HepG2 (cell line): Measurements from ENCODE around the gene ARHGAP10. TPM values are rescaled to one million over a fixed set of nuclear protein-coding genes. Genes with fewer than 3 reads are reported as not detected.

Source experiments
- ATAC-seq: fragments of 200-7000 bp; cut with Tn5 transposase; 3 replicates; pipeline ENCODE4 v1.9.1; 2020; ENCODE audit warnings: mild to moderate bottlenecking, moderate library complexity
- BruUV-seq: library from RNA; stranded (reverse); fragments of 400-500 nt; replicated peaks from 2 replicates; lab custom pipeline; 2021; lab: Mats Ljungman, UMichigan
- CTCF ChIA-PET: fragments of 300-600 bp; formaldehyde crosslinking; extraction: SDS; loops from one replicate; lab custom pipeline; 2021; ENCODE audit warnings: low total read pairs, inconsistent platforms, low intra/inter-chr PET ratio; lab: Yijun Ruan, JAX
- POLR2A ChIA-PET: fragments of 350-600 bp; sonication (Branson Sonifier 250); formaldehyde crosslinking; loops from one replicate; lab custom pipeline; 2020; ENCODE audit warnings: antibody characterized with exemption, inconsistent platforms; lab: Yijun Ruan, JAX
- DNase-seq: peaks from one replicate; pipeline ENCODE4 v3.0.0-alpha.2; 2015; ENCODE audit warnings: low spot score
- FAIRE-seq: peaks from 3 replicates; lab custom pipeline; 2011; peaks lifted over from hg19 to GRCh38; lab: Jason Lieb, UNC
- H2AFZ ChIP-seq: one replicate; pipeline ENCODE4 v1.6.1; 2011; ENCODE audit warnings: low read length, inconsistent platforms
- H3K27ac ChIP-seq: fragments of 300-600 bp; 3 replicates; pipeline ENCODE4 v1.8.0; 2011; ENCODE audit warnings: mixed run types, mild to moderate bottlenecking, mixed read lengths, low read length, inconsistent platforms; ENCODE audit not compliant: insufficient read depth; ENCODE audit errors: extremely low read length
- H3K27me3 ChIP-seq, 2 experiments: fragments of 200-600 bp in 1 of 2; 2 replicates in 1 of 2; 3 replicates in 1 of 2; pipeline versions ENCODE4 v1.6.0 to v1.8.0; 2011; ENCODE audit warnings: low read length in 2 of 2, mild to moderate bottlenecking in 2 of 2, moderate library complexity in 2 of 2, inconsistent platforms in 1 of 2; ENCODE audit not compliant: insufficient read depth in 2 of 2, control insufficient read depth in 1 of 2
- H3K36me3 ChIP-seq, 2 experiments: fragments of 200-600 bp in 1 of 2; replicated peaks in 1 of 2; 2 replicates in 1 of 2; 3 replicates in 1 of 2; pipeline versions ENCODE4 v1.5.1 to v1.8.0; 2011; ENCODE audit warnings: low read length in 2 of 2, inconsistent platforms in 1 of 2; ENCODE audit not compliant: insufficient read depth in 2 of 2, control insufficient read depth in 1 of 2
- H3K4me1 ChIP-seq: 2 replicates; pipeline ENCODE4 v1.5.1; 2012; ENCODE audit warnings: low read length, inconsistent platforms; ENCODE audit not compliant: insufficient read depth
- H3K4me2 ChIP-seq: 2 replicates; pipeline ENCODE4 v1.6.0; 2011; ENCODE audit warnings: low read depth, low read length, inconsistent platforms
- H3K4me3 ChIP-seq, 3 experiments: fragments of 200-600 bp in 1 of 3; sonication (generic), shearing (Covaris generic) in 1 of 3; replicated peaks in 1 of 3; 2 replicates each; pipeline ENCODE4 v1.5.1; 2011 to 2016; ENCODE audit warnings: low read length in 3 of 3, inconsistent platforms in 2 of 3, low read depth in 2 of 3, mild to moderate bottlenecking in 2 of 3, control low read depth in 1 of 3, mixed read lengths in 1 of 3; ENCODE audit not compliant: insufficient read depth in 1 of 3
- H3K79me2 ChIP-seq: one replicate; pipeline ENCODE4 v1.6.1; 2011; ENCODE audit warnings: low read length, inconsistent platforms; ENCODE audit not compliant: insufficient read depth
- H3K9ac ChIP-seq: 2 replicates; pipeline ENCODE4 v1.6.0; 2011; ENCODE audit warnings: mild to moderate bottlenecking, low read depth, low read length, inconsistent platforms; ENCODE audit not compliant: insufficient read depth
- H3K9me3 ChIP-seq: 2 replicates; pipeline ENCODE4 v1.5.1; 2012; ENCODE audit warnings: mild to moderate bottlenecking, low read length
- H4K20me1 ChIP-seq: 2 replicates; pipeline ENCODE4 v1.6.0; 2011; ENCODE audit warnings: inconsistent platforms, mild to moderate bottlenecking, low read length, moderate library complexity; ENCODE audit not compliant: insufficient read depth
- FLYWCH1 ChIP-seq: sonication (generic); formaldehyde crosslinking; IDR thresholded peaks from 2 replicates; pipeline ENCODE4 v1.8.1; 2023; ENCODE audit warnings: mild to moderate bottlenecking, missing genetic modification reagents
- FOXA1 ChIP-seq, 2 experiments: fragments of 450-650 bp in 1 of 2; sonication (generic) in 1 of 2; formaldehyde crosslinking in 1 of 2; IDR thresholded peaks; 2 replicates each; pipeline versions ENCODE4 v1.4.0 to v1.6.1; 2016 to 2020; ENCODE audit warnings: missing genetic modification reagents in 1 of 2
- IKZF5 ChIP-seq: IDR thresholded peaks from 2 replicates; pipeline ENCODE4 v1.6.1; 2018; ENCODE audit warnings: missing genetic modification reagents, mild to moderate bottlenecking, missing compliant biosample characterization
- KMT2A ChIP-seq: sonication (generic); formaldehyde crosslinking; IDR thresholded peaks from 2 replicates; pipeline ENCODE4 v1.4.0; 2020; ENCODE audit warnings: missing genetic modification reagents
- NFIB ChIP-seq: sonication (generic); formaldehyde crosslinking; IDR thresholded peaks from 2 replicates; pipeline ENCODE4 v1.9.0; 2021; ENCODE audit warnings: missing genetic modification reagents, mild to moderate bottlenecking, borderline replicate concordance
- PHF8 ChIP-seq: sonication (generic); formaldehyde crosslinking; IDR thresholded peaks from 2 replicates; pipeline ENCODE4 v1.5.0; 2020; ENCODE audit warnings: missing genetic modification reagents
- ZBTB21 ChIP-seq: sonication (generic); formaldehyde crosslinking; IDR thresholded peaks from 2 replicates; pipeline ENCODE4 v1.4.0; 2020; ENCODE audit warnings: missing genetic modification reagents
- ZBTB44 ChIP-seq: sonication (generic); formaldehyde crosslinking; IDR thresholded peaks from 2 replicates; pipeline ENCODE4 v1.4.0; 2020; ENCODE audit warnings: missing genetic modification reagents
- ZNF207 ChIP-seq: fragments of 450-650 bp; IDR thresholded peaks from 2 replicates; pipeline ENCODE4 v1.6.1; 2016; ENCODE audit warnings: antibody characterized with exemption, borderline replicate concordance
- ZNF275 ChIP-seq: sonication (generic); formaldehyde crosslinking; IDR thresholded peaks from 2 replicates; pipeline ENCODE4 v1.8.0; 2022; ENCODE audit warnings: missing genetic modification reagents, mild to moderate bottlenecking, inconsistent platforms, borderline replicate concordance
- ZNF282 ChIP-seq: fragments of 450-650 bp; IDR thresholded peaks from 2 replicates; pipeline ENCODE4 v1.6.1; 2018; ENCODE audit not compliant: partially characterized antibody
- ZNF329 ChIP-seq: sonication (generic); formaldehyde crosslinking; IDR thresholded peaks from 2 replicates; pipeline ENCODE4 v1.9.0; 2021; ENCODE audit warnings: low read depth, mild to moderate bottlenecking, missing genetic modification reagents
- WGBS: methylation state at CpG from one replicate; pipeline ENCODE4 v1.1.6; 2017; ENCODE audit warnings: low lambda C conversion rate; 5-methylcytosine and 5-hydroxymethylcytosine counted together
- in situ Hi-C: cut with HindIII; loops from 2 replicates; pipeline ENCODE4 v1.10.0; 2017; ENCODE audit warnings: low pct_unique_long_range_greater_than_20kb; ENCODE audit not compliant: extremely low pct_ligation_motif_present
- intact Hi-C: fragments of 100-400 bp; cut with micrococcal nuclease; formaldehyde crosslinking; loops from one replicate; pipeline ENCODE4 v1.10.0; 2022; ENCODE audit not compliant: unreplicated experiment
- polyA plus RNA-seq, 8 experiments: library from polyadenylated mRNA; depleted of rRNA in 3 of 8; stranded (reverse) in 7 of 8; unstranded in 1 of 8; fragments of >200 nt; fragmentation: Illumina TruSeq in 4 of 8; extraction: Trizol in 4 of 8; gene quantifications; 2 replicates each; pipeline versions ENCODE4 v1.2.1 to v1.2.3, GENCODE V29; 2011 to 2016; ENCODE audit warnings: low read depth in 4 of 8, missing spikeins in 1 of 8, mixed read lengths in 1 of 8; ENCODE audit not compliant: insufficient read depth in 1 of 8
- total RNA-seq, 5 experiments: library from RNA; depleted of rRNA; stranded (reverse); fragments of >200 nt; fragmentation: Illumina TruSeq; extraction: Trizol; gene quantifications; 2 replicates each; pipeline ENCODE4 v1.2.3, GENCODE V29; 2016; ENCODE audit warnings: low read depth in 1 of 5

Gene ARHGAP10
- total and polyA plus RNA-seq, 2 of the 13 experiments (the other 11 are each of a cell fraction or from before 2014, with no cell fraction given), result 0.45 to 1.6 TPM

DNA sequence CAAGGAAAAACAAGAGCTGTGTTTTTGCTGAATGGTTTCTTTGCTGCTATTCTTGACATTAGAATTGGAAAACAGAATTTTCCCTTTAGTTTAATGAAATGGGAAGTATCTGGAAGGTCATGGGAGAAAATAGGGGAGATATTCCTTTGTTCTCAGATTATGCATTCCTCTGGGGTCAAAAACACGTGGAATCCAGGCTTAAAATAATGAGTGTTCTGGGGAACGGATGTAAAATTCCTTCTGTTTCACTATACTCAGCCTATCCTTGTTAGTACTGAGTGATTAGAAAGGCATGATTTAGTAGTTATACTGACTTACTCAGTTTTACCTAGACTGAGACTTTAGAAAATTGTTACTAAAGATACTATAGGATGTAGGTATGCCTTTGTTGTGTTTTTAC lies 107.3 kb downstream of the ARHGAP10 start:
- H3K9me3 ChIP-seq, result no peaks in the 10 kb centered on the region
- ChIA-PET POLR2A (no interaction called here), CTCF (no interaction called here)
- no peak for DNase-seq
- in situ Hi-C loops (no loop called here), intact Hi-C loops (no loop called here)
- no peaks in the 10 kb centered on the region for H4K20me1 ChIP-seq
- no peaks in the 10 kb centered on the region for H3K36me3 ChIP-seq
- H3K27ac ChIP-seq, result no peak overlapping the region
- FAIRE-seq, result no peak
- H3K9ac ChIP-seq, result no peak overlapping the region
- H3K4me3 ChIP-seq, result no peak overlapping the region
- H3K79me2 ChIP-seq, result no peaks in the 10 kb centered on the region
- no peak for TF ChIP-seq FLYWCH1
- TF ChIP-seq ZBTB44 (CRISPR knock-in tag), result no peak
- TF ChIP-seq IKZF5 (CRISPR knock-in tag), result no peak
- TF ChIP-seq ZNF275, result no peak
- no peak for TF ChIP-seq ZNF282
- TF ChIP-seq ZNF329 (CRISPR knock-in tag), result no peak
- TF ChIP-seq PHF8 (CRISPR knock-in tag), result no peak
- TF ChIP-seq FOXA1 (IDR thresholded peaks at IDR 0.05), result no peak
- TF ChIP-seq FOXA1 (CRISPR knock-in tag; IDR thresholded peaks at IDR 0.05), result no peak
- no peak for TF ChIP-seq KMT2A (CRISPR knock-in tag)
- TF ChIP-seq NFIB (CRISPR knock-in tag), result no peak
- TF ChIP-seq ZBTB21, result no peak
- no peak for TF ChIP-seq ZNF207
- WGBS, result 51% methylated on average over 2 of the region's 2 CpGs
- ATAC-seq, result no peak
- no peaks in the 10 kb centered on the region for H3K4me1 ChIP-seq
- no peak overlapping the region for H3K4me2 ChIP-seq
- no peak overlapping the region for H2AFZ ChIP-seq
- BruUV-seq, result no TSS peak
- H3K27me3 ChIP-seq, result no peaks in the 10 kb centered on the region
